CD4-positive, alpha-beta T cell treated with Interleukin-2 at 100 ng/mL for 4 hours (primary cell): Measurements from ENCODE around the gene LIPC.

Source experiments
- DNase-seq: peaks from one replicate; pipeline ENCODE4 v3.0.0-alpha.2; 2020; ENCODE audit warnings: low spot score

LIPC gene

DNA sequence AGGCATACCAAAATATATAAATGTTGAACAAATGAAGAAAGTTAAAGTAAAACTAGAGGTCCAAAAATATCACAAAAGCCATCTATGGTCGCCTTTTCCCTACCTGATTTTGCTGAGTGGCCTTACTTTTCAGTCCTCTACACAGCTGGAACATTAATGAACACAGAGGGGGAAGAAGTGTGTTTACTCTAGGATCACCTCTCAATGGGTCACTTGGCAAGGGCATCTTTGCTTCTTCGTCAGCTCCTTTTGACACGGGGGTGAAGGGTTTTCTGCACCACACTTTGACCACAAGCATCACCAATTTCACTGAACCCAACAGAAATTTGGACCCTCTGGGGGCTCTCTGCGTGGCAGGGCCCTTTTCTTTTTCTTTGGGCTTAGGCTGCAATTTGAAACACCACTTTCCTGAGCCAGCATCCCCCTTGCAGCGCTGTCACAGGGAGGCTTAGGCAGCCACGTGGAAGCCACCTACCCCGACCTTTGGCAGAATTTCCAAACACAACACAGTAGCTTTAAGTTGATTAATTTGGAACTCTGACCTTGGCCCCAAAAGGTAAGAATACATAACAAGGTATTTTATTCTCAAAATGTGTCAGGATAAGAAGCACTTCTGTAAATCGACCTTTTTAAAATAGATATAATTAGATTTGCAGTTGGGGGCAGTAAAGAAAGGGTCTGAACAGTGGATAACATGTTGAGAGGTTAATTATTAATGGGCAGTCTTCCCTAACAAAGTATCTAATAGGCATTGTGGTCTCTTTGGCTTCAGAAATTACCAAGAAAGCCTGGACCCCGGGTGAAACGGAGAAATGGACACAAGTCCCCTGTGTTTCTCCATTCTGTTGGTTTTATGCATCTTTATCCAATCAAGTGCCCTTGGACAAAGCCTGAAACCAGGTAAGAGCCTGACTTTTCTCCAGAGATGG is at the start of gene LIPC:
LIPC (plus strand) TSS at position 771 of the 929 bp plus-strand sequence; CDS start at position 813, 42 bp downstream.
- no peak for DNase-seq

DNA sequence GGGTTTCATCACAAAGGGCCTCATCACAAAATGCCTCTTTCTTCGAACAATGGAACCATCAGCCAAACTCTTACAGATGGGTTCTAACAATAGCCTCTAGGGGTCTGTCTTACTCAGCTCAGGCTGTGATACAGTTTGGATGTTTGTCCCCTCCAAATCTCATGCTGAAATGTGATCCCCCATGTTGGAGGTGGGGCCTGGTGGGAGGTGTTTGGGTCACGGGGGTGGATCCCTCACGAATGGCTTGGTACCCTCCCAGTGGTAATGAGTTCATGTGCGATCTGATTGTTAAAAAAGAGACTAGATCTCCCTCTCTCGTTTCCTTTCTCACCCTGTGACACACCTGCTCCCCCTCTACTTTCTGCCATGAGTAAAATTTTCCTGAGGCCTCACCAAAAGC is 47.9 kb upstream of the LIPC start:
- no peak for DNase-seq

DNA sequence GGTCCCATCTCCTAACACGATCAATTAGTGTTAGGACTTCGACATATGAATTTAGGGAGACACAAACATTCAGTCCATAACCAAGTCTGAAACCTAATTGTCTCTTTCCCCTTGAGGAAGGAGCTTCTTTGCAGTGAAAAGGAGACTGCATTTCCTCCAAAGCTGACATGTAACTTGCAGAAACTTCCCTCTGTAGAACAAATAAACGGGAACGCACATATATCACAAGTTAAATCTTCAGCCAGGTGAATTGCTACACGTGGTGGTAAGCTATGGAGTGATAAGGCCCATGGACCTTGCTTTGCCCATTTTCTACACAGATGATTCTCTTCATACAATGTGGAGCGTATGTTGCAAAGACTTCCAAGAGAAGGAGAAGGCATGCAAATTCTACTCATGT is 47.1 kb upstream of the LIPC start:
- DNase-seq, result no peak

DNA sequence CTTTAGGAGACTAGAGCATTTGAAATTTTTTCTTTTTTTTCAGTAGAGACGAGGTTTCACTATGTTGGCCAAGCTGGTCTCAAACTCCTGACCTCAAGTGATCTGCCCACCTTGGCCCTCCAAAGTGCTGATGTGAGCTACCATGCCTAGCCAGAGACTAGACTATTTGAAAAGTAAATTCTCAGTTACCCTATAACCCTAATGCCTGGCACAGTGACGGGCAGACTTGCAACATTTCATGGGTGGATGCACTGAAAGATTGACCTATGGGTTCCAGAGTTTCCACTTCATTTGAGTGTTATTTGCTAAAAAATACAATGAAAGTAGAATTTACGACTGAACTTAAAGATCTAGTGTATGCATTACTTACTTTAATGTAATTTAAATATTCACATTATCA is 45.7 kb upstream of the LIPC start:
- DNase-seq, result no peak

DNA sequence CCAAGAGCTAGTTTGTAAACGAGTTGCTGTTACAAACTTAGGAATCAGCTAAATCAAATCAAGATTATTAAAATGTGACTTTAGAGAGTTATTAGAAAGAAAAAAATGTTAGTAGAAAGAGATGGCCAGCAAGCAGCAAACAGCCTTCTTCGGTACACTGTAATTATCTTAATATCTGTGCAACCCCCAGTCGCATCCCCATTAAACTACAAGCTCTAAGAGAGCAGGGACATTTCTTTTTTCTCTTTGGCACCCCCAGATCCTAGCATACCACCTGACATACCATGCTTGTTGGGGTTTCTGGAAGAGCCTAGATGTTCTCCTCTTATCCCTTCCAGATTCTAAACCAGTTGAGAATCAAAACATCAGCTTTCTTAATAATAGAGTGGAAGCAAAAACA is 45.1 kb upstream of the LIPC start:
- no peak for DNase-seq

DNA sequence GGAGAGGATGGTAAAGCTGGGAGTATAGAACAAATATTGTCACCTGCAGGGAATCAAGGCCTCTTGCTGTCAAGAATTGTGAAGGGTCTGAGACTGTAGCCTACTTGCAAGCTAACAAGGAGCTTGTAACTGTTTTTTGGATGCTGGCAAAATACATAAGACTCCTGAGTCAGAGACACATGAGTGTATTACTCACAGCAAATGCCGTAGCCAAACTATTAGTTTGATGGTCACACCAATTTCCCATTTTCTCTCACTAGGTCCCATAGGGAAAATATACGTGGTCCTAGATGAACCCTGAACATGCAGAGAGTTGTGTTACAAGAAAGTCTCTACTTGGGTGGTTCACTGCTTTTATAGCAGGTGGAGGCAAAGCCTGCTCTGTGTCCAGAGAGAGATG is 44.7 kb upstream of the LIPC start:
- no peak for DNase-seq

DNA sequence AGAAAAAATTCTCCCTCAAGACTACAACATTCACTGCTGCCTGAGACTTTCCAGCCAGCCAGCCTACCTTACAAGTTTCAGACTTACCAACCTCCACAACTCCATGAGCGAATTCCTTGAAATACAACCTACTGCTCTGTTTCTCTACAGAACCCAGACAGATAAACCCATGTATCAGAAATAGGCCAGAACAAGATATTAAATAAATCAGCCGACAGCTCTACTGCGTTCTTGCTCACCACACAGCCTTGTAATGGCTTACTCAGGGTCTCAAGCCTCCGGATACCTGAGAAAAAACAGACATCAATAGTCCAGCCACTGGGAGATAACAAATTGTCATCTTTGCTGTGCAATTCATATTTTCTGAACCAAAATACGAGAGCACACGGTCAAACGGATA is 43.6 kb upstream of the LIPC start:
- DNase-seq, result no peak

DNA sequence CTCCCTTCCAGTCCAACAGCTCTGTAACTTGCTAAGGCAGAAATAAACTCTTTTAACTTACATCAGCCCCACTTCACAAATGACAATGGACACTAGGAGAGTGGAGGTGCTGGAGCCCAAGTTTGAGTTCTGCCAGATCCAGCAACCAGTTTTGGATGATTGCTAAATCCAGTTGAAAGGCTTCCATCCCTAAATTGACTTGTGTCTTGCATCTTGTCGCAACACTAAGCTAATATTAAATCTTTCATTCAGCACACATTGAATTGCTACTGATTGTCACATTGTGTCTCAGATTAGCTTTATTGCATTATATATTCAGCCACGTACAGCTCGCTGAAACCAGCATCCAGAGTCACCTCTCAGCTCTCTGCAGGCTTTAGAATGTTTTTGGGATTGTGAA is 41.7 kb upstream of the LIPC start:
- no peak for DNase-seq

DNA sequence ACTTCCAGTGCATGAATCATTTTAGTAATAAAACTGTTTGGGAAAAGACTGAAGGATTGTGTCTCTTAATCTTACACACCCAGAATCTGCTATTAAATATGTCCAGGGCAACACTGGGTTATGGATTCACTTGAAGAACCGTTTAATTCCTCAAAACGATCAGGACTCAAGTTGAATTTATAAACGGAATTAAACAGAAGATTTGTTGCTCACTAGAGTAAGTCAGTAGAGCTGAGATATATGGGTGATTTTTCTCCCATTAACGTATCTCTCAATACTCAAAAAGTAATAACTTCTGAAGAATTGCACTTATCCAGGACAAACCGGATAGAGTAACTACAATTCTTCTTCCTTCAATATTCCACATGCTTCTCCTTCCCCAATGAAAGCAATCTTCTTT is 41.1 kb upstream of the LIPC start:
- no peak for DNase-seq

DNA sequence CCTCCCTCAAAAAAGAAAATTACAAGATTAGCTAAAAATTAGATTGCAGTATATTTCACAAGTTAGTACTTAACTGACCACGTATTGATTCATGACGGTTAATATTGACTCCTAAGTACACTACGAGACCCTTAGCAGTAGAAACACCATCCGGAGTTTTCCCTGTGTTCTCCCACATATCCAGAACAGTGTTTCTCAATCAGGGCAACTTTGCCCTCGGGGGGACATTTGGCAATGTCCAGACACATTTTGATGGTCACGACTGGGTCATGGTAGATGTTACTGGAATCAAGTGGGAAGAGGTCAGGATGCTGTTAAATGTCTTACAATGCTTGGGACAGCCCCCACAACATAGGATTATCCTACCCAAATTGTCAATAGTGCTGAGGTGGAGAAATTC is 40.7 kb upstream of the LIPC start:
- DNase-seq, result no peak

DNA sequence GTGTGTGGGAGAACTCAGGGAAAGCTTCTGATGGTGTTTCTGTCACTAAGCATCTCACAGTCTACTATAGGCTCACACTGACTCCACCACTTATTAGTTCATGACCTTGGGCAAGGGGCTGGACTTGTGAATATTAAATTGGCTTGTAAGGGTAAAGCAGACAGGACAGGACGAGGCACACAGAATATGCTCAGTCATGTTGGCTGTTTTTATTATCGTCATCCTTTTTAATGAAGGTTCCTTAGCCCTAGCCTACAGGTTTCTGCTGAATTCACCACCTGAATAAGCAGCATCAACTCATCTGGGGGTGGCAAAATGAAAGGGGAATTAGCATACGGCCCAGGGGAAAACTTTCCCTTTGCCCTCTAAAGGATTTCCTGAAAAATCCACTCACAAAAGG is 39.6 kb upstream of the LIPC start:
- no peak for DNase-seq

DNA sequence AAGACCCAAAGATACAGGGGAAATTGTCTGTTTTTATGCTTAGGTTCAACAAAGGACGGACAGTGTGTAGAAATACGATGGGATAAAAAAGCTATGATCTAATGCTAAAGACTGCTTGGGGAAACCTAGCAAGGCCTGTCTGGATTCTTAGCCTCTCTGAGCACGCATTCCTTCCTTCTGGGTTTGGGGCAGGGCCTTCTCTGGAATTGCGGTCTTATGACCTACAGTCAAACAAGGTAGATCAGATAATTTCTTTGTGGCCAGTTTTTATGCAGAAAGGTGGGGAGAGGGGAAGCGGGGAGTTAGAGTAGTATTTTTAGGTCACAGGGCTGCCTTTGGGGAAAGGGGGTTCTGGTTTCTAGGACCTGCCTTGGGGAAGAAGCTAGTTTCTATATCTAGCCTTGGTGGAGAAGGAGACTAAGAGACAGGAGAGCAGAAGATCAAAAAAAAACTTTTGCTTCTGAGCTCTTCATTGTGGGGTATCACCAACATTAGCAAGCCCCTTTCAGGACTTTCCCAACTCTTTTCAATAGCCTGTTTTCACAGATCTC is 39.1 kb upstream of the LIPC start:
- no peak for DNase-seq

DNA sequence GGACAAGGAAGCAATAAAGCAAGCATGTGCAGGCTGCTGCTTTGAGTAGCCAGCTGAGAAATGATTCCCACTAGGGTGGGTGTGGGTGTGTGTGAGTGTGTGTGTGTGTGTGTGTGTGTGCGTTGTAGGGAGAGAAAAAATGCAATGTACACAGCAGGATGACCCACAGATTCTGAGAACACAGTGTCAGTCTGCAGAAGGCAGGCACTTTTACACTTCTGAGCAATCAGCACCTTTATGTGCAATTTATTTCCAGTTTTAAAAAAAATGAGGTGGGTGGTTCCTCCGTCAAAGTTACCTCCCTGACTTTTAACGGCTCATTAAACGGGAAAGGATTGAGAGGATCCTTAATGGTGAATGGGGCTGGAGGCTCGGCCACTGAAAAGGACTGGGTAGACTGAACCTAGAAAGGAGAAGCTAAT is 38.5 kb upstream of the LIPC start:
- DNase-seq, result no peak

DNA sequence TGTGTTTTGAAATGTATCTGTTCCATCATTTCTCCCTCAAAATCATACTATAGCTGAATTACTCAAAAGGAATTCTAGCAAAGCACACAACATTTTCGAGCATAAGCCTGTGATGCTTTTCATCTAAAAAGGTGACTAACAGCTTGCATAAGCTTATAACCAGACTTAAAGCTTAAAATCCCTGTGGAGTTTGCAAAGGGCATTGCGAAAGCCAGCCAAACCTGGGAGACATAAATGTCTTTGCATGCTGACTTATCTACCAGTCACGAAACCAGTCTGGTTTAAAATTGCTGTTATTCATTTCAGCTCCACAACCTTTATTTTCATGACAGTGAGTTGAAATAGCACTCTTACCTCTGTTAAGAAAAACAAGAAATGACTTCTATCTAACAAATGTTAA is 35.6 kb upstream of the LIPC start:
- DNase-seq, result no peak

DNA sequence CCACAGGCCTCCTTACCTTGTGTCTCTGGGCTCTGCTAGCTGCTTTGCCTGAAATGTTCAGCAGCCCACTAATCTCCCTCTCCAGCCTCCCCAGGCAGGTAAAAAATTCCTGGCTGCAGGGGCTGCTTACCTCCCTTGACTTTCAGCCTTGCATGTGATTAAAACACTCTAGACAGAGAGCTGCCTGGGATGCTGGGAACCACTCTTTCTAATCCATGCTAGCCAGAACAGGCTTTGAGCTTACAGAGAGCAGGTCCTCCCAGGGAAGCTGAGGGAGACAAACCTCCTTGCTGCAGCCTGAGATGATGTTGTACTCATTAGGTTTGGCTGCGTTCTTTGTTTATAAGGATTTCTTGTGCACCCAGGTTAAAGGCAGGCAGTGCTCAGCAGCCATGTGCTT is 33.7 kb upstream of the LIPC start:
- DNase-seq, result no peak

DNA sequence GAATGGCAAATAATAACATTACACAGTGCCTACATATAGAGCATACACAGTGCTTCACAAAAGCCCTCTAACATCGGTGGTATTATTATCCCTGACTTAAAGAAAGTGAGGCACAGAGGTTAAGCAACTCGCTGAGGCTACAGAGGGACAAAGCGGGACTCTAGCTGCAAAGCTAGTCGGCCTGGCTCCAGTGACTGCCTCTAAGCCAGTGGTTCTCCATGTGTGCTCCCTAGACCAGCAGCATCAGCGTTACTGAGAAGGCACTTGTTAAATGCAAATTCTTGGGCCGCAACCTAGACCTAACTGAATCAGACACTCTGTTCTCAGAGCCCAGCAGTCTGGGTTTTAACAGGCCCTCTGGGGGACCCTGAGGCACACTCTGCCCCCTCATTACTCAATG is 33.1 kb upstream of the LIPC start:
- DNase-seq, result no peak

DNA sequence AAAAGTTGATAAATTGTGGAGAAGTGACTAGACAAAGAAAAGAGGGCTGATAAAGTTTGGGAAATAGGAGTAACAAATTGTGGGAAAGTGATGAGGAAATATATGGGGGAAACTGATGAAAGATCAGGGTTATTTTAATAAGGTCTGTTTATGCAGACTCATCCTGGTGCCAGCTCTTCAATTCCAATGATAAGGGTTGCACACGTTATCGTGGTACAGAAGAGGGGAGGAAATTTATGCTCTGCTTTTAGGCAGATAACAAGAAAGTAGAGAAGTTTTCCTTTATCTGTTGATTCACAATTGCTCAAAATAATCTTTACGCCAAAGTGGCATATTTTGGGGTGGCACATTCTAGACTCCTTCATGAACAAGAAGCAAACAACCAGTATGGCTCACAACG is 32.1 kb upstream of the LIPC start:
- no peak for DNase-seq

DNA sequence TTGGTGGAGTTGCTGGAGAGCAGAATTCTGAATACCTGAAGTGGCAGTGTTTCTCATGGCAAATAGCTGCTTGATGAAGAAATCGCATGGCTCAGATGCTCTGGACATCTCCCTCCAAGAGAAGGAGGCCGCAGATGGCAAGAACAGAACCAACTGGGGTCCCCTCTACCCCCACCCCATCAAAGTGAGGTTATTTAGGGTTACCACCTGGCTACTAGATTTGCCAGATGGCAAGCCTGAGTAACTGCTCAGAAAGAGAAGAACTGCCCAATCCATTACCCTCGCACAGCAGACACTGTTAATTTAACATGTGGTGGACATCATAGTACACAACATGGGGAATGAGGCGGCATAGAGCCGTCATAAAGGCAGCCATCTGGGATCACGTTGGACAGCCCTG is 30.5 kb upstream of the LIPC start:
- DNase-seq, result no peak

DNA sequence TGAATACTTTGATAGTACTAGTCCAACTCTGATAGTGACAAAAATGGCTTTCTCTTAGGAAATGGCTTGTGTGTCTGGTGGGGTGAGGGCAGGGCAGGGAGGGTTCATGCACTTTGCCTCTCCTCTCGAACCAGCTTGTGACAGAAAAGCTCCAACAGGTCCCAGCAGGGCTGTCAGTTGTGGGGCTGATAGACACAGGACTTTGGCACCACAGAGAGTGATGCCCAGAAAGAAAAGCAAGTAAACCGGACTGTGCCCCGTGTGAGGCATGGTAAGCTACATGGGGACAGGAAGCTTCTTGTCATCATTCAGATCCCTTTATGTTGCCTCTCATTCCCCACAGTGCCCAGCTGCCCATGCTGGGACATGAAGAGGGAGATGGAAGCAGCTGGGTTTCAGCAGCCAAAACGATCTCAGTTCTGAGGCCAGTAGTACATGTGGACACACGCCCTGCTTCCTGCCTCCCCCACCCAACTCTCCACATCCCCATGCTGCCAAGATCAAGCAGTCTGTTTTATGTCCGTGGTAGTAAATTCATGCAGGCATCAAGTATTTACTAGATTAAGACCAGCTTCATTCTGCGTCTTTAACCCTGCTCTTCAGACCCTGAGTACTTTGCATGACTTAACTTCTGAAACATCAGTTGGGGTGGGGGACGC is 29.7 kb upstream of the LIPC start:
- DNase-seq, result no peak

DNA sequence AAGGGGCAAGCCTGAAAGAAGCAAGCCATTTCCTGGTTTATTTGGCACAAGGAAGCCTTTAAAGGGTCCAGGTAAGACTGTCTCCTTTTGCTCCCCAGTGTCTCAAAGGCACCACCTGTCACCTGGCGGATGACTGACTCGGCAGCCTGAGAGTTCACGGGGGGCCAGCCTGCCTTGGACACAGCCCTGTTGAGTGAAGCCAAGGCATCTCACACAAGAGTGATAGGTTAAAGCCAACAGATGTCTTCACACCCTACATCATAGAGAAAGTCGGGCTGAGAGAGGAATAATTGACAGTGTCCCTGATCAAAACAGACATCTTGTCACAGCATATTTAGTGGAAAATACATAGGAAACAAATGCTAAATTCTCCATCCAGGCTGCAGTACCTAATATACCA is 28.2 kb upstream of the LIPC start:
- DNase-seq, result no peak

DNA sequence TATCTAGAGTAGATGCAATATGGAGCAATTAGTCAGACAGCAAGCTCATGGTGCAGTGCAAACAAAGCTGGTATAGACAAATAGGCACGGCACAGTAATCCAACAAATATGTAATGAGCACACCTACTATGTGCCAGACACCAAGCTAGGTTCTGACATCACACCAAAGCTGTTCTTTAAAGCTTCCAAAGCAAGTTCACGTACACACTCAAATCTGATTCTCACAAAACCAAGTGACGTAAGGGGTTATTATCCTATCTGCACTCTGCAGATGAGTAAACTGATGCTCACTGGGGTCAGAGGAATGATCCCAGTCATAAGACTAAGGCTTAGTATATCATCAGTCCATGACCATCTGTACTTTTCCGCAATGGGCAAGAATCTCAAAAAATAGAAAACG is 27.8 kb upstream of the LIPC start:
- DNase-seq, result no peak

DNA sequence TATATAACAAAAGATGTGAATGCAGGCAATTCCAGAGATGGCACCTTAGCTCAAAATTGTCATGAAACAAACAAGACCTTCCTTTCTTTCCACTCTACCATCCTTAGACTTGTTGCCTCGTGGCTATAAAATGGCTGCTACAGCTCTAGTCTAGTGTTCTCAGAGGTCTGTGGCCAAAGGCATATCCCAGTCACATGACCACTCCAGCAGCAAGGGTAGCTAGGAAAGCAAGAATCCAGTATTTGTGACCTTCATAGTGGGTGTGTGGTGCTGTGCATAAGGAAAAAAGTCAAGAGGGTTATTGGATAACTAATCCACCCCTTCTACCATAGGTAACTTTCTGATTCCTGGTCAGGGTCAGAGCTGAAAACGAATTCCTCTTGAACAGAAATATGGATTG is 27.1 kb upstream of the LIPC start:
- no peak for DNase-seq

DNA sequence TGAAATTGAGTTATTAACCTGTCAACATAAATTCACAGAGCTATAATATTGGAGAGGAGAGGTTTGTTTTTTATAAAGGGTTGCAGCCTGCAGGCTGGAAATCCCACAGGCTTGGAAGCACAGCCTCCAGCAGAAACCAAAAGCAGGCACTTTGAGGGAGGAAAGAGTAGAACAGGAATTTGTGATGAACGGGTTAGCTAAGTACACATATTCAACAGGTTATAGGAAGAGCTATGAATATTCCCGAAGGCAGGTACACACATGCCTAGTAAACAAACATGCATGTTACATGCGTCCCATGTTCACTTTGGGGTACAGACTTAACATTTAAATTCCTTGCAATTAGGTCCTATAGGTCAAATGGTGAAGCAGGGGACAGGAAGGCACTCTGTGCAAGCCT is 25.9 kb upstream of the LIPC start:
- no peak for DNase-seq
